Retinal pigment epithelial cell (primary cell): ENCODE results near the gene USP34.

Experiments
- DNase-seq: peaks from one replicate; pipeline ENCODE4 v3.0.0-alpha.2; 2010; ENCODE audit warnings: low read depth
- H3K4me3 ChIP-seq: 2 replicates; pipeline ENCODE4 v1.5.1; 2011; ENCODE audit warnings: mild to moderate bottlenecking, low read length, control low read depth, moderate library complexity
- TF ChIP-seq, protein P1 (sequence below): conservative IDR thresholded peaks from 2 replicates; pipeline ENCODE4 v1.5.1; 2011; ENCODE audit warnings: low read depth, low read length, control low read depth, inconsistent platforms

Gene USP34

GRCh38 chr2:61222567-61222966 lies 248.3 kb downstream of the USP34 start:
- TF ChIP-seq, protein P1, sequence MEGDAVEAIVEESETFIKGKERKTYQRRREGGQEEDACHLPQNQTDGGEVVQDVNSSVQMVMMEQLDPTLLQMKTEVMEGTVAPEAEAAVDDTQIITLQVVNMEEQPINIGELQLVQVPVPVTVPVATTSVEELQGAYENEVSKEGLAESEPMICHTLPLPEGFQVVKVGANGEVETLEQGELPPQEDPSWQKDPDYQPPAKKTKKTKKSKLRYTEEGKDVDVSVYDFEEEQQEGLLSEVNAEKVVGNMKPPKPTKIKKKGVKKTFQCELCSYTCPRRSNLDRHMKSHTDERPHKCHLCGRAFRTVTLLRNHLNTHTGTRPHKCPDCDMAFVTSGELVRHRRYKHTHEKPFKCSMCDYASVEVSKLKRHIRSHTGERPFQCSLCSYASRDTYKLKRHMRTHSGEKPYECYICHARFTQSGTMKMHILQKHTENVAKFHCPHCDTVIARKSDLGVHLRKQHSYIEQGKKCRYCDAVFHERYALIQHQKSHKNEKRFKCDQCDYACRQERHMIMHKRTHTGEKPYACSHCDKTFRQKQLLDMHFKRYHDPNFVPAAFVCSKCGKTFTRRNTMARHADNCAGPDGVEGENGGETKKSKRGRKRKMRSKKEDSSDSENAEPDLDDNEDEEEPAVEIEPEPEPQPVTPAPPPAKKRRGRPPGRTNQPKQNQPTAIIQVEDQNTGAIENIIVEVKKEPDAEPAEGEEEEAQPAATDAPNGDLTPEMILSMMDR: no peak
- DNase-seq: no peak
- no peak overlapping the region for H3K4me3 ChIP-seq

- TF ChIP-seq, protein P1: no peak
- no peak for DNase-seq
These were observed 249.1 kb downstream of the USP34 start for GRCh38 chr2:61221819-61222218.

DNA sequence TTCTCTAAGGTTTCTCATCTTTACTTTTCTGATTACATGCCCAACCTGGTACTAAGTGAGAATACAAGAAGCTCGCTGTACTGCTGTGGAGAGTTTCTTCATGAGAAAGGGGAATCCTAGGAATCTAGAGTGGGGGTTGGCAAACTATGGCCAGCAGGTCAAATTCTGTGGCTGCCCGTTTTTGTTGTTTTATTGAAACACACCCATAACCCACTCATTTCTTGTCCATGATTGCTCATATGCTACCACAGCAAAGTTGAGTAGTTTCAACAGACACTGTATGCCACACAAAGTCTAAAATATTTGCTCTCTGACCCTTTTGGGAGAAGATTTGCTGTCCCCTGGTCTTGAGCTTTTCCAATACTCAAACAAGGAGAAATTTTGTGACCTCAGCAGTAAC lies 250.1 kb downstream of the USP34 start:
- TF ChIP-seq, protein P1: no peak
- H3K4me3 ChIP-seq: no peak overlapping the region
- DNase-seq: no peak

More at GRCh38 chr2:61221819-61222218, 249.1 kb downstream of the USP34 start:
- H3K4me3 ChIP-seq: no peak overlapping the region

GRCh38 chr2:61218817-61219170 lies 252.1 kb downstream of the USP34 start:
- no peak overlapping the region for H3K4me3 ChIP-seq
- no peak for DNase-seq
- TF ChIP-seq, protein P1: no peak

GRCh38 chr2:61218076-61218816 lies 252.6 kb downstream of the USP34 start:
- H3K4me3 ChIP-seq: no peak overlapping the region
- no peak for DNase-seq
- TF ChIP-seq, protein P1: no peak

DNA sequence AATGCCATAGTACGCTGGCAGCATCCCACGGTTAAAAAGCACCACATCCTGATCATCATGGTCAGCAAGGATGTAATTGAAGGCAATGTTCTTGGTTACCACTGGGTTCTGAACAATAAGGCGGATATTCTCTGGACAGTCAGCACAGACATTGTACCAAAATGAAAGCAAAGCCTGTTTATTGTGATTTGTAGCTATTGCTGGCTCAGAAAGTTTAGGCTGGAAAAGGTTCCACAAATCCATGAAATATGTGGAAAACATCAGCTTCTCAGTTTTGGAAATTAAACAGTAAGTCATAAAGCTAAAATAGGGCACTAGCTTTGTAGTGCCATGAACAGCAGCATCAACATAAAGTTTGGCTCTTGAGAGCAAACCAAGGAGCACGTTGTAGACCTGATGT lies 256.7 kb downstream of the USP34 start:
- no peak overlapping the region for H3K4me3 ChIP-seq

More for the DNA sequence above, 256.7 kb downstream of the USP34 start:
- no peak for DNase-seq
- TF ChIP-seq, protein P1: no peak
